ENCODE data around the gene CCDC187. TPM values are rescaled to one million over a fixed set of nuclear protein-coding genes. Genes with fewer than 3 reads are reported as not detected.

CCDC187 gene
- total RNA-seq, 2 experiments from 2014 or later: 0.05 TPM; not detected in 1

DNA sequence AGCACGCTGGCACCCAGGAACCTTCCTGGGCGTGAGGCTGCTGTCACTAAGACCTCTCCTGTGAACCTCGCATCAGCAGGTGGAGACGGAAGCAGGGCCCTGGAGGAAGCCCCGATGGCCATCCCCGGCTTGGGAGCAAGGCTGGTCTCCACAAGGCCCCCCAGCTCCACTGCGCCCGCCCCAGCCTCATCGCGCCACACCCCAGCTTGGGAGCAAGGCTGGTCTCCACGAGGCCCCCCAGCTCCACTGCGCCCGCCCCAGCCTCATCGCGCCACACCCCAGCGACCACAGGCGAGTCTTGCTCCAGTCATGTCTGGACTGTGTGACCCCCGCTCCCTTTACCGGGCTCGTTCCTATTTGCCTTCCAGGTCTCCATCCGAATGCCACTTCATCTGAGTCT, 69.3 kb downstream of the CCDC187 start:
- H3K9me3 Mint-ChIP-seq (ENCODE audit: low read depth): no peaks in the 10 kb centered on the region
- no peak overlapping the region for H3K4me3 Mint-ChIP-seq
- intact Hi-C loops (cut with DNase I, micrococcal nuclease): no loop called here
- ATAC-seq: no peak
- H3K27ac Mint-ChIP-seq: no peak overlapping the region
- POLR2A ChIA-PET: no interaction called here
- peaks cover 32% of the 10 kb centered on the region for H3K4me1 Mint-ChIP-seq
- CTCF ChIA-PET: no interaction called here
- no peak for DNase-seq
- no peaks in the 10 kb centered on the region for H3K27me3 Mint-ChIP-seq
- H3K36me3 Mint-ChIP-seq (ENCODE audit: low read depth): peaks cover 28% of the 10 kb centered on the region

DNA sequence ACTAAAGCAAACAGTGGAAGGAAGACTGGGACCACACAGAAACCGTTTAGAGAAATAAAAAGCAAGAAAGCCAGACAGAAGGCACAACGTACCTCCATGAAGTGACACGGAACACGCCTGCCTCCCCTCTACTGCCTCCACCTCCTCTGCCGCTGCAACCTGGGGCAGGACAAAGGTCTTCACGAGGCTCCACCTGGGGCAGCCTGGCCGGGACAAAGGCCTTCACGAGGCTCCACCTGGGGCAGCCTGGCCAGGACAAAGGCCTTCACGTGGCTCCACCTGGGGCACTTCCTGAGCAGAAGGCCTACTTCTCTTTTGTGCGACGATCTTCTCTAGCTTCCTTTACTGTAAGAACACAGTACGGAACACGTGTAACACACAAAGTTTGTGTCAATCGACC, 70.0 kb downstream of the CCDC187 start:
- Mint-ChIP-seq H3K27me3 (no peaks in the 10 kb centered on the region), H3K4me3 (no peak overlapping the region), H3K9me3 (ENCODE audit: low read depth) (no peaks in the 10 kb centered on the region), H3K36me3 (ENCODE audit: low read depth) (peaks cover 28% of the 10 kb centered on the region), H3K4me1 (peaks cover 32% of the 10 kb centered on the region), H3K27ac (peak overlapping the region; percentile 52)
- CTCF ChIA-PET: interaction anchor here (0.6 kb wide), 1 partner anchor 224 kb away, joined by 3 read pairs; no protein-coding TSS in a partner anchor
- no peak for ATAC-seq
- POLR2A ChIA-PET: no interaction called here
- intact Hi-C loops (cut with DNase I, micrococcal nuclease): no loop called here
- no peak for DNase-seq

DNA sequence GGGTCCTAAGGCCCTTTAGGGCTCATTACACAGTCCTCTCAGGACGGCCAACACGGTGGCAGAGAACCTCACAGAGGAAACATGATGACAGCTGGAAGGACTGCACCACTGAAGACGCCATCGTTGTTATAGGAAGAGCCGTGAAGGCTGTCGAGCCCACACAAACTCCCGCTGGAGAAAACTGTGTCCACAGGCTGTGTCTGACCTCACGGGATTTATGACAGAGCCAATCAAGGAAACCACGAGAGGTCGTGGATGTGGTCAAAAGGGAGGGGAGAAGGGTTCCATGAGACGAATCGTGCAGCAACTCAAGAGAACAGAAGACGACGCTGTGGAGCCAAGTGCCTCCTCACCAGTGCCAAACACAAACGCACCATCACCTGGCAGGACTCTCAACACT, 70.5 kb downstream of the CCDC187 start:
- POLR2A ChIA-PET: no interaction called here
- Mint-ChIP-seq H3K36me3 (ENCODE audit: low read depth) (peaks cover 28% of the 10 kb centered on the region), H3K9me3 (ENCODE audit: low read depth) (no peaks in the 10 kb centered on the region), H3K27me3 (no peaks in the 10 kb centered on the region), H3K4me1 (peaks cover 36% of the 10 kb centered on the region), H3K27ac (peak overlapping the region; percentile 52), H3K4me3 (no peak overlapping the region)
- intact Hi-C loops (cut with DNase I, micrococcal nuclease): no loop called here
- DNase-seq (peak; percentile 31), ATAC-seq (no peak)
- CTCF ChIA-PET: interaction anchor here (0.6 kb wide), 1 partner anchor 224 kb away, joined by 3 read pairs; no protein-coding TSS in a partner anchor

DNA sequence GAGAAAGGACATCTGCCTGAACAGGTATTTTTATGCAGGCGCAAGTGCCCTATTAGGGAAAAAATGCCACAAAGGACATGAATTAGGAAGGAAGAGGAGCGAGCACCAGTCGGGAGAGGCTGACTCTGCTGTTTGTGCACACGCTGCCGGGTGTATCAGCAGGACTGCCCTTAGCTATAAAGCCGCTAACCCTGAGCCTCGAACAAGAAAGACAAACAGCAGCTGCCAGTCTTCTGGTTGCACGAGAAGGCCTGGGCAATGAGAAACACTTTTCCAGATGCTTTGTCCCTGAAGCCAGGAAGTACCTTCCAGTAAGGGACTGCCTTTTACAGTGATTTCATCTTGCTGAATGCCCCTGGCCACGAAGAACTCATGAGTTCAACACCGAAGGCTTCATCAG, 70.9 kb downstream of the CCDC187 start:
- CTCF ChIA-PET: interaction anchor here (0.7 to 1.0 kb wide), 2 partner anchors 10 to 34 kb away, joined by 3 read pairs; no protein-coding TSS in a partner anchor
- POLR2A ChIA-PET: no interaction called here
- Mint-ChIP-seq H3K4me1 (peaks cover 40% of the 10 kb centered on the region), H3K27me3 (no peaks in the 10 kb centered on the region), H3K27ac (no peak overlapping the region), H3K9me3 (ENCODE audit: low read depth) (no peaks in the 10 kb centered on the region), H3K4me3 (no peak overlapping the region), H3K36me3 (ENCODE audit: low read depth) (peaks cover 29% of the 10 kb centered on the region)
- no peak for ATAC-seq
- DNase-seq: no peak
- intact Hi-C loops (cut with DNase I, micrococcal nuclease): loop anchor here (1.0 kb wide), 3 partner anchors 11 to 34 kb away; partner anchors contain the start of gene QSOX2 (in 1 of the 2)

DNA sequence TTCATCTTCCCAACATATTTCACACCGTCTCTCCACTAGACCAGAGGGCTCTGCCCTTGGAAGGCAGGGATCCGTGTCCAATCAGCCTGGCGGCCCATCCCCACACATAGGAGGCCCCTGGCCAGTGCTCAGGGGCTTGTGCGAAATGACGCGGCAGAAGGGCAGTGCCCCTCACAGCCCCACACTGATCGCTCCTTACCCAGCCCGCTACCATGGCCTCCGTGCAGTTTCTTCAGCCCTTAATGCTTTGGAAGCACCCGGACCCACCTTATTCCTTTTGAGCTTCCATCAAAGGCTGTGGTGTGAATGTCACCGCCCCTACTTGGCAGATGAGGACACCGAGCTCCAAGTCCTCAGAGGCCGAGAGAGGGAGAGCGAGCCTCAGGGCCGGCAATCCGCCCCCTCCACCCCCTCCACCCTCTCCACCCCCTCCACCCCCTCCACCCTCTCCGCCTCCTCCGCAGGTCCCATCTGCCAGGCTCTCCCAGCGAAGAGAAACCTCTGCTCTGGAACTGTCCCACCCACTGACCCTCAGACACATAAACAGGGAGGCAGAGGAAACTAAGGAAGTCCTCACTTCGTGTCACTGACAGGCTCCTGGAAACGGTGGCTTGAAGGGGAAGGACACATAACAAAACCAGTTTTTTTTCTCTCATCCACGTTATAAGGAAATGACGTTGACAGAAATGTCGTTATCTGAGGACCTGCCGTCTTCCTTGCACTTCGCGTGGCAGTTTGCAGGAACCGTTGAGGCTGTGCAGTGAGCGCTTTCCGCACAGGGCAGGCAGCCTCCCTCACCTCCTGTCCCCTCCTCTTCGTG, 72.2 kb downstream of the CCDC187 start:
- DNase-seq (peak; percentile 66), ATAC-seq (peak; percentile 81)
- no peaks in the 10 kb centered on the region for H3K9me3 Mint-ChIP-seq (ENCODE audit: low read depth)
- no peaks in the 10 kb centered on the region for H3K27me3 Mint-ChIP-seq
- peaks cover 30% of the 10 kb centered on the region for H3K36me3 Mint-ChIP-seq (ENCODE audit: low read depth)
- intact Hi-C loops (cut with DNase I, micrococcal nuclease): loop anchor here (1.0 kb wide), 3 partner anchors 13 to 36 kb away; partner anchors contain the start of gene QSOX2 (in 1 of the 2)
- ChIA-PET POLR2A (no interaction called here), CTCF (interaction anchor here (0.6 kb wide), 1 partner anchor 119 kb away, joined by 3 read pairs; no protein-coding TSS in a partner anchor)
- H3K4me1 Mint-ChIP-seq: peaks cover 42% of the 10 kb centered on the region
- peak overlapping the region; percentile 84 for H3K27ac Mint-ChIP-seq
- peak overlapping the region; percentile 48 for H3K4me3 Mint-ChIP-seq

DNA sequence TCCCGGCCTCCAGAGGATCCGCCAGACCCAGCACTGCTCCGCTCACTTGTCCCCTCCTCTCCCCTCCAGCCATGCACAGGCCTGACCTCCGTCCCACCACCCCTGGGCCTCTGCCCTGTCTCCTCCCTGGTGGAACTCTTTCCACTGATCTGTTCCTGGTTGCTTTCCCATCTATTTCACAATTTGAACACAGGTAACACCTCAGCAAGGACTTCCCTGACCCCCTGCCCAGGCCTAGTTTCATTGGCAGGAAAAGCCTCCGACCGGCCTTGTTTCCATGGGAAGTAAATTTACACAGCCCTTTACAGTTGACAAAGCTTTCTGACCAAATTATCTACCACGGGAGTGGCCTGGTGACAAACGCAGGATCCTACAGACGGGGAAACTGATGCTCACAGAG, 73.1 kb downstream of the CCDC187 start:
- intact Hi-C loops (cut with DNase I, micrococcal nuclease): no loop called here
- ATAC-seq (no peak), DNase-seq (no peak)
- H3K9me3 Mint-ChIP-seq (ENCODE audit: low read depth): no peaks in the 10 kb centered on the region
- ChIA-PET POLR2A (no interaction called here), CTCF (no interaction called here)
- peak overlapping the region; percentile 37 for H3K27ac Mint-ChIP-seq
- peaks cover 25% of the 10 kb centered on the region for H3K36me3 Mint-ChIP-seq (ENCODE audit: low read depth)
- no peaks in the 10 kb centered on the region for H3K27me3 Mint-ChIP-seq
- H3K4me1 Mint-ChIP-seq: peaks cover 45% of the 10 kb centered on the region
- H3K4me3 Mint-ChIP-seq: no peak overlapping the region

DNA sequence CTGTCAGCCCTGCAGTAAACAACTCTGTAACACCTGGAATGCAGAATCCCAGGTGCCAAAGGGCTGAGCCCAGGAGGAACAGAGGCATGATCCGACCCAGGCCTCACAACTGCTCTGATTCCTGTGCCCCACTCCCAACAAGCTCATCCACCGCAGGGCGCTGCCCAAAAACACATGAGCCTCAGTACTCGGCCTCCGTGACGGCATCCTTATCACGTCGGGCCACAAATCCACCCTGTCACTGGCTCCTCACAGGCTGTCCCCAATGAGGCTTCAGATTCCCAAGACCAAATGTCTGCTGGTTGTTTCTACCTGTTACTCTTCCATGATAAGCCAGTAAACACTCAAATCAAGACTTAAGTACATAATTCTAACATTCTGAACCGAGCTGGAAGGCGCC, 73.5 kb downstream of the CCDC187 start:
- intact Hi-C loops (cut with DNase I, micrococcal nuclease): no loop called here
- ATAC-seq (no peak), DNase-seq (no peak)
- Mint-ChIP-seq H3K36me3 (ENCODE audit: low read depth) (peaks cover 23% of the 10 kb centered on the region), H3K27ac (no peak overlapping the region), H3K4me1 (peaks cover 47% of the 10 kb centered on the region), H3K4me3 (no peak overlapping the region), H3K9me3 (ENCODE audit: low read depth) (no peaks in the 10 kb centered on the region), H3K27me3 (no peaks in the 10 kb centered on the region)
- ChIA-PET CTCF (no interaction called here), POLR2A (no interaction called here)

DNA sequence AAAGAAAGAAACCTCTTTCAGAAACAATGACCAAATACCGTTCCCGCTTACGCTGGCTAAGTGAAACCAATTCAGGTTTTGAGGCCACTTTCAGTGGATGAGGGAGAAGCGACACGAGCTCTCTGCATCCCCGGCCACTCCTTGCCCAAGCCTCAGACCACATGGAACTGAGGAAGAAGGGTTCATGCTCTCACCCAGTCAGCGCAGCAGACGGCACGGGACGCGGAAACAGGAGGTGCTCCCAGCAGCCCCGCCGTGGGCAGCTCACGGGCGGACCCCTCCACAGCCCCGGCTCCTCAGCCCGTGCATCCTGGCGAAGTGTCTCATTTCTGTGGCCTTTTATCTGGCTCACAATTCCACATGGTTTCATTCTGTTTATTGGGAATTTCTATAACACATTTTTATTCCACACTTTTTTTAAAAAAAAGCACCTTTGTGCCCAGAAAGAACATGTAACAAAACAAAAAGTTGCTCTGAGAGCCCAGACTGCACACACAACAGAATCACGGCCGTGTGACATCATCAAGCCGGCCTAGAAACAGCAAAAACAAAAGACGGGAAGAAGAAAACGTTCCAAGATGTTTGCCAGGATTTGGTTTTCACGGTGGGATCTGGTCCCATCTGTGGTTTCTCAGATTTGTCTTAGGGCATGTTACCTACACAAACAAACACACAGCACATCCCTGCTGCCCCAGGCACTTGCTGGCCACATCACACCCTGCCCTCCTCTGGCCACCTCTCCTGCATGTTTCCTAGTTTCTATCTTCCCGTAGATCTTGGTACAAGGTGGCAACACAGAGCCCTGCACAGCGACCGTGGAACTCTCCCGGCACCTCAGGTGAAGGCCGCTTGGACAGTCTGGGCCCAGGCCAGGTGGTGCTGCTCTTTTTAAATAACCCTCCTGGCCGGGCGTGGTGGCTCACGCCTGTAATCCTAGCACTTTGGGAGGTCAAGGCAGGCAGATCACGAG, 74.5 kb downstream of the CCDC187 start:
- no peaks in the 10 kb centered on the region for H3K9me3 Mint-ChIP-seq (ENCODE audit: low read depth)
- H3K4me3 Mint-ChIP-seq: no peak overlapping the region
- CTCF ChIA-PET: interaction anchor here (1.4 kb wide), 1 partner anchor 11 kb away, joined by 3 read pairs; no protein-coding TSS in a partner anchor
- intact Hi-C loops (cut with DNase I, micrococcal nuclease): loop anchor here in 1 of 2 experiments (5.0 kb wide), 1 partner anchor 53 kb away; no protein-coding TSS in a partner anchor
- peaks cover 49% of the 10 kb centered on the region for H3K4me1 Mint-ChIP-seq
- peaks cover 27% of the 10 kb centered on the region for H3K36me3 Mint-ChIP-seq (ENCODE audit: low read depth)
- DNase-seq (no peak), ATAC-seq (no peak)
- H3K27ac Mint-ChIP-seq: peak overlapping the region; percentile 37
- no peaks in the 10 kb centered on the region for H3K27me3 Mint-ChIP-seq
- POLR2A ChIA-PET: no interaction called here

DNA sequence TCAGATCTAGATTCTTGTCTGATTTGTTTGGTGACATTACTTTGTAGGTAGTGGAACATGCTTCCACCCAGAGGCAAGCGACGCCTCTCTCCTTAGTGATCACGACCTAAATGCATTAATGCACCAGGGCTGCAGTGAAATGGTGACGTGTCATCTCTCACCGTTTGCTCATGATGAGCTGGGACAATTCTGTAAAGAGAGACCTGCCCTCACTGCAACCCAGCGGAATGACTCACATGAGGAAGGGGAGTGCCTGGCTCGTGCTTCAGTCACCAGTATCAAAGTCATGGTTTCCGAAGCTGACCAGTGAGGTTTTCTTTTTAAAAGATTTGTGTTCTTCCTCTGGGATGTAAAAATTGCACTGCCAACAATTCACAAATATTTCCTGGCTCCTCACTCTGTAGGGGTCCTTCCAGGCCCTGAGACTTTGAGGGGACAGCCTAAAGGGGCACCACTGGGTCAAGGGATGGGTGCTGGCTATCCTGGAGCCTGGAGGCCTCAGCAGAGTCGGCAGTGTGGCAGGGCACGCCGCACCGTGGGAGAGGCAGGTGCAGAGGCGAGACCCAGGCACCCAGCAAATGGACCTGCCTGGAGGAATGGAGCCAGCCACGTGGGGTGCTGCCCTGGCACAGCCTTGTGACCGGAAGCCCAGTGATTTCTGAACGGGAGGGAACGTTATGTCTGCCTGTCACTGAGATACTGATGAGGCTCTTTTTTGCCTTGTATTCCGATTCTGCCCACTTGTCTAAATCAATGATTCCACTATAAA, 75.6 kb downstream of the CCDC187 start:
- Mint-ChIP-seq H3K4me1 (peaks cover 39% of the 10 kb centered on the region), H3K27me3 (no peaks in the 10 kb centered on the region), H3K4me3 (no peak overlapping the region), H3K27ac (peak overlapping the region; percentile 43), H3K9me3 (ENCODE audit: low read depth) (no peaks in the 10 kb centered on the region), H3K36me3 (ENCODE audit: low read depth) (peaks cover 29% of the 10 kb centered on the region)
- ATAC-seq: peak; percentile 55
- POLR2A ChIA-PET: no interaction called here
- CTCF ChIA-PET: interaction anchor here (1.4 to 1.7 kb wide), 2 partner anchors 10 to 12 kb away, joined by 3 read pairs; no protein-coding TSS in a partner anchor
- intact Hi-C loops (cut with DNase I, micrococcal nuclease): loop anchor here in 1 of 2 experiments (5.0 kb wide), 1 partner anchor 54 kb away; no protein-coding TSS in a partner anchor
- peak; percentile 59 for DNase-seq

DNA sequence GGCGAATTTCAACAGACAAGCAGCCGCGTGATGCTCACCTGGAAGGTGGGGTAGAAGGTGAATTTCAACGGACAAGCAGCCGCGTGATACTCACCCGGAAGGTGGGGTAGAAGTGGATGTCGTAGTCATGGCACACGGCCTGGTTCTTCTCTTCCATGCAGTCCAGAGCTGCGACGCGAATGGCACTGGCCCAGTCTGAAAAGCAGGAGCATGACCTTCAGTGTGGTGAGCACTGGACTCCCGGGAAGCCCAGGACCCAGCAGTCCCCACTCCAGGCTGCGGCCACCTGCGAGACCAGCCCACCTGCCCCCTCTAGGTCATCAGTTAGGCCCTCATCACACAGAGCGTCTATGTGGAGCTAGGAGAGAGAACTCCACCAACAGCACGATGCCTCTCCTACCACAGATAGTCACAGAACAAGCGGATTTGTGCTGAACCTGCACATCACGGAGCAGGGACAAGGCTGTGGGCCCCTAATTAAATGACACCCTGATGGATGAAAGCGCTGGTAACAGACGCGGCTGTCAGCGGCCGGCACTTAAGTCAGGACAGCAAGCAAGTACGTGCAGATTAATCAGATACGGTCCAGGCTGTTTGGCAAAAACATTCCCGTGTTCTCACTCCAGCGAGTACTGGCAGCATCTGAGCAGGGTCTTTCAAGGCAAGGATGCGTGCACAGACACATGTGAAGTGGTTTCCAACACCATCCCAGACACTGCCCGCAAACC, 77.0 kb downstream of the CCDC187 start:
- DNase-seq (no peak), ATAC-seq (no peak)
- intact Hi-C loops (cut with DNase I, micrococcal nuclease): loop anchor here (1.0 to 5.0 kb wide), 3 partner anchors 18 to 57 kb away; partner anchors contain the start of gene QSOX2 (in 2 of the 2)
- Mint-ChIP-seq H3K4me3 (no peak overlapping the region), H3K9me3 (ENCODE audit: low read depth) (no peaks in the 10 kb centered on the region), H3K27ac (no peak overlapping the region), H3K36me3 (ENCODE audit: low read depth) (peaks cover 34% of the 10 kb centered on the region), H3K27me3 (no peaks in the 10 kb centered on the region), H3K4me1 (peaks cover 27% of the 10 kb centered on the region)
- POLR2A ChIA-PET: interaction anchor here (0.6 kb wide), 1 partner anchor 11 kb away, joined by 3 read pairs; no protein-coding TSS in a partner anchor
- CTCF ChIA-PET: interaction anchor here (0.6 to 1.7 kb wide), 4 partner anchors 13 to 256 kb away, joined by 3 to 4 read pairs (median 4); no protein-coding TSS in a partner anchor
